Measurements from ENCODE around the gene SHKBP1.

- TF ChIP-seq CTCF (IDR thresholded peaks at IDR 0.05; ENCODE audit: borderline replicate concordance, extremely low read depth, low read length, poor library complexity, severe bottlenecking), result no peak
- no peak for TF ChIP-seq EZH2 (IDR thresholded peaks at IDR 0.05; ENCODE audit: borderline replicate concordance, low read depth, low read length, severe bottlenecking)
These were observed 37.6 kb upstream of the SHKBP1 start for GRCh38 chr19:40539070-40539469.

Data from DND-41 (cell line).